RKO (cell line): ENCODE data around the gene CDH8.
"Not testable (repeated sequence)": the region's sequence is repeated elsewhere in the genome, so short reads cannot be mapped to it uniquely, and the experiment has no call there.

ENCODE experiments used
- DNase-seq: peaks from one replicate; pipeline ENCODE4 v3.0.0-alpha.2; 2016; ENCODE audit warnings: low spot score

Gene CDH8

GRCh38 chr16:61934601-61935000, 101.6 kb downstream of the CDH8 start:
- no peak for DNase-seq

- no peak for DNase-seq
Observed at GRCh38 chr16:61929776-61930175, 106.5 kb downstream of the CDH8 start.

GRCh38 chr16:61926766-61927165, 109.5 kb downstream of the CDH8 start:
- no peak for DNase-seq

GRCh38 chr16:61923629-61924028, 112.6 kb downstream of the CDH8 start:
- DNase-seq, result no peak

GRCh38 chr16:61921373-61921772, 114.9 kb downstream of the CDH8 start:
- DNase-seq, result no peak

GRCh38 chr16:61917865-61918826, 118.1 kb downstream of the CDH8 start:
- not testable (repeated sequence) for DNase-seq

GRCh38 chr16:61915569-61915968, 120.7 kb downstream of the CDH8 start:
- DNase-seq, result no peak

GRCh38 chr16:61909074-61909473, 127.2 kb downstream of the CDH8 start:
- DNase-seq, result no peak

GRCh38 chr16:61908426-61908825, 127.8 kb downstream of the CDH8 start:
- DNase-seq, result no peak

- DNase-seq, result no peak
Observed at GRCh38 chr16:61901689-61902088, 134.5 kb downstream of the CDH8 start.

GRCh38 chr16:61900482-61900881, 135.8 kb downstream of the CDH8 start:
- DNase-seq, result peak; percentile 6

GRCh38 chr16:61897657-61898056, 138.6 kb downstream of the CDH8 start:
- DNase-seq, result no peak

- DNase-seq, result no peak
Observed at GRCh38 chr16:61892531-61892930, 143.7 kb downstream of the CDH8 start.

- DNase-seq, result no peak
Observed at GRCh38 chr16:61891460-61891859, 144.8 kb downstream of the CDH8 start.

- DNase-seq, result no peak
Observed at GRCh38 chr16:61890386-61890785, 145.9 kb downstream of the CDH8 start.

- DNase-seq, result peak; percentile 36
Observed at GRCh38 chr16:61887903-61888302, 148.3 kb downstream of the CDH8 start.

GRCh38 chr16:61885343-61885742, 150.9 kb downstream of the CDH8 start:
- no peak for DNase-seq

- DNase-seq, result no peak
Observed at GRCh38 chr16:61879306-61879705, 156.9 kb downstream of the CDH8 start.

- DNase-seq, result no peak
Observed at GRCh38 chr16:61877436-61877835, 158.8 kb downstream of the CDH8 start.

- DNase-seq, result no peak
Observed at GRCh38 chr16:61872778-61873119, 163.5 kb downstream of the CDH8 start.

- no peak for DNase-seq
Observed at GRCh38 chr16:61871837-61872777, 164.1 kb downstream of the CDH8 start.

GRCh38 chr16:61862221-61863155, 173.8 kb downstream of the CDH8 start:
- DNase-seq, result no peak
